OCI-LY7 (cell line): Measurements from ENCODE around the gene NOX4.

Experiments
- EZH2phosphoT487 ChIP-seq: fragments of 200-600 bp; sonication (generic); IDR thresholded peaks from 2 replicates; pipeline ENCODE4 v1.6.1; 2018; ENCODE audit warnings: low read depth, borderline replicate concordance, mild to moderate bottlenecking, mixed run types, antibody characterized with exemption, low read length, moderate library complexity, mixed read lengths
- TF ChIP-seq, protein P1 (sequence below): fragments of 200-600 bp; sonication (generic); conservative IDR thresholded peaks from 2 replicates; pipeline ENCODE4 v1.5.1; 2014; ENCODE audit warnings: mild to moderate bottlenecking, antibody characterized with exemption, low read length, moderate library complexity, mixed read lengths

DNA sequence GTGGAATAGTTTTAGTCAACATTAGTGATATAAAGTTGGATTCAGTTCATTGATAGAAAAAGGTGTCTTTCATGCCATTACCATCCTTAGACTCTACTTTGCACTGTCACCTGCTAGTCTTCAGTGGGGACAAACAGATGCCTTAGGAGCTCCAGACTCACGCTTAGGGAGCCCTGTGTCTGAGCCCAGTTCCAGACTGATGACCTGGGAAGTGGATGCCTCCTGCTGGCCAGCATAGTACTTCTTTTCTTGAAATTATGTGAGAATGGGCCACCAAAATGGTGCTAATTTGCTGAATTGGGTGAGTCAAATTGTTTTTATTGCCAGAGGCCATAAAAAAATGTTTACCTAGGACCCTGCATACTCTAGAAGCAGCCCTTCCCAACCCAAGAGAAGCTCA is 53.9 kb downstream of the NOX4 start:
- TF ChIP-seq, protein P1, sequence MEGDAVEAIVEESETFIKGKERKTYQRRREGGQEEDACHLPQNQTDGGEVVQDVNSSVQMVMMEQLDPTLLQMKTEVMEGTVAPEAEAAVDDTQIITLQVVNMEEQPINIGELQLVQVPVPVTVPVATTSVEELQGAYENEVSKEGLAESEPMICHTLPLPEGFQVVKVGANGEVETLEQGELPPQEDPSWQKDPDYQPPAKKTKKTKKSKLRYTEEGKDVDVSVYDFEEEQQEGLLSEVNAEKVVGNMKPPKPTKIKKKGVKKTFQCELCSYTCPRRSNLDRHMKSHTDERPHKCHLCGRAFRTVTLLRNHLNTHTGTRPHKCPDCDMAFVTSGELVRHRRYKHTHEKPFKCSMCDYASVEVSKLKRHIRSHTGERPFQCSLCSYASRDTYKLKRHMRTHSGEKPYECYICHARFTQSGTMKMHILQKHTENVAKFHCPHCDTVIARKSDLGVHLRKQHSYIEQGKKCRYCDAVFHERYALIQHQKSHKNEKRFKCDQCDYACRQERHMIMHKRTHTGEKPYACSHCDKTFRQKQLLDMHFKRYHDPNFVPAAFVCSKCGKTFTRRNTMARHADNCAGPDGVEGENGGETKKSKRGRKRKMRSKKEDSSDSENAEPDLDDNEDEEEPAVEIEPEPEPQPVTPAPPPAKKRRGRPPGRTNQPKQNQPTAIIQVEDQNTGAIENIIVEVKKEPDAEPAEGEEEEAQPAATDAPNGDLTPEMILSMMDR, result no peak
- TF ChIP-seq EZH2phosphoT487, result no peak
